ENCODE data around the gene ZNF165.
"Not testable (repeated sequence)": the region's sequence is repeated elsewhere in the genome, so short reads cannot be mapped to it uniquely, and the experiment has no call there.

The ZNF165 gene

DNA sequence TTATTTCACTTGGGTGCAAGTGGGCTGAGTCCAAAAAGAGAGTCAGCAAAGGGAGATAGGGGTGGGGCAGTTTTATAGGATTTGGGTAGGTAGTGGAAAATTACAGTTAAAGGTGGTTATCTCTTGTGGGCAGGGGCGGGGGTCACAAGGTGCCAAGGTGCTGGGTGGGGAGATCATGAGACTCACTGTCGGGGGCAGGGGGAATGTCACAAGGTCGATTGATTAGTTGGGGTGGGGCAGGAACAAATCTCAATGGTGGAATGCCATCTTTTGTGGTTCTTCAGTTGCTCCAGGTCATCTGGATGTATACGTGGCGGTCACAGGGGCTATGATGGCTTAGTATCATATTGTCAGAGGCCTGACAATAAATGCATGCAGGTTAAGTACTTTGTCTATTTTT is 41.9 kb downstream of the ZNF165 start:
- not testable (repeated sequence) for DNase-seq

DNA sequence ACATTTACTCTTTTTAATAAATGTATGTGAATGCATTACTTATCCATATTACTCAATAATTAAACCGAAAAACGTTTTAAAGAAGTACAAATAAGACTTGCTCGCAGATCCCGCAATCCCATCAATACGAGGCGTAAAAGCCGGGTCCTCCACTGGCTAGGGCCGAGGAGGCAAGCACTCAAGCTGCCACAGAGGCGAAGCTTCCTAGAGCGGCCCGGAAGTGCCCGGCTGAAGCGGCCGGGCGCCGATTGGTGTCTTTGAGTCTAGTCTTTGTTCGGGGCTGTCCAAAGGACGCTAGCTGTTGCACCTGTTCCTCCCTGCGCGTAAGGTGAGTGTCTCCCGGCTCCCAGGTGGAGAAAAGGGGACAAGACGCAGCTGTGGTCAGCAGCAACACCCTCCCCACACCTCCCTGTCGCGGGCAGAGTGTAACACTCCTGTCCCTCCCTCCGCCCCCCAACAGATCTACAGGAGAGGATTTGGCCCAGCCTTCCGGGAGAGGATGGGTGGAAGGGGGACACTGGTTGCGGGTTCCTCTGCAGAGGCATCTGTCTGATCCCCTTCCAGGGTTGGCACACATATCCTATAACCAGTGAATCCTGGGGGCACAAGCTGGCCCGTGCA is 44.1 kb downstream of the ZNF165 start, which contains the start of gene ZSCAN16:
TSS of gene ZSCAN16 (plus strand) at position 260 of the 621 bp plus-strand sequence. CDS start 835 bp downstream, outside the sequence.
- peak; percentile 90 for DNase-seq

DNA sequence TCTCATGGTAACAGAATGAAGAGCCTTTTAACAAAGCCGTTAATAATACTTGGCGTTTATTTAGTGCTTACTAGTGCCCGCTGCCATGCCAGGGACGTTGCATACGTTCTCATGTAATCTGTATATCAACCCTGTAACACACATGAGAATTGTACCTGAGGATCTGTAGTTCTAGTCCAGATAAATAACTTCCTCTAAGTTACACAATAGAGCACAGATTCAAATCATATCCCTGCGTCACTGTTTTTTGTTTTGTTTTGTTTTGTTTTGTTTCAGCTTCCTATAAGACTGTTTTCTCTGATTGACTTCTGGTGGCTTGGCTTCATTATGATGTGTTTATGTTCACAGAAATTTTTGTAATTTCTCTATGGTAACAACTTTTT is 44.6 kb downstream of the ZNF165 start:
- no peak for DNase-seq

DNA sequence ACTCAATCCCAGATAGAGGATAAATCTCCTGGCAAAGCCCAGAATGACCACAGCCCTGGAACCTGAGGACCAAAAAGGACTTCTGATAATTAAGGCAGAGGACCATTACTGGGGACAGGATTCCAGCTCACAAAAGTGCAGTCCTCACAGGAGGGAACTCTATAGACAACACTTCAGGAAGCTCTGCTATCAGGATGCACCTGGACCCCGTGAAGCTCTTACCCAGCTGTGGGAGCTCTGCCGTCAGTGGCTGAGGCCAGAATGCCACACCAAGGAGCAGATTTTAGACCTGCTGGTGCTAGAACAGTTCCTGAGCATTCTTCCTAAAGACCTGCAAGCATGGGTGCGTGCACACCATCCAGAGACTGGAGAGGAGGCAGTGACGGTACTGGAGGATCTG is 45.0 kb downstream of the ZNF165 start:
- no peak for DNase-seq

DNA sequence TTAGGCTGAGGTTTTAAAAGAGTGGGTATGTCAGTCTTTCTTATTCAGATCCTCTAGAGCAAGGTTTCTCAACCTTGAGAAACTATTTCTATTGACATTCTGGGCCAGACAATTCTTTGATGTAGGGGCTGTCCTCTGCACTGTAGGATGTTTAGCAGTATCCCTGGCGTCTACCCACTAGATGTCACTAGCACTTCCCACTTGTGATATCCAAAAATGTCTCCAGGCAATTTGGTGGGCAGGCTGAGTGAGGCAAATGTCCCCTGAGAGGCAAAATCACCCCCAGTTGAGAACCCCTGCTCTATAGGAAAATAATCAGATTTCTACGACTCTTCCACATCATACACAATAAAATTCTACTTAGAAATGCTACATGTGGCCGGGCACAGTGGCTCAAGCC is 53.6 kb downstream of the ZNF165 start:
- DNase-seq: peak; percentile 20

DNA sequence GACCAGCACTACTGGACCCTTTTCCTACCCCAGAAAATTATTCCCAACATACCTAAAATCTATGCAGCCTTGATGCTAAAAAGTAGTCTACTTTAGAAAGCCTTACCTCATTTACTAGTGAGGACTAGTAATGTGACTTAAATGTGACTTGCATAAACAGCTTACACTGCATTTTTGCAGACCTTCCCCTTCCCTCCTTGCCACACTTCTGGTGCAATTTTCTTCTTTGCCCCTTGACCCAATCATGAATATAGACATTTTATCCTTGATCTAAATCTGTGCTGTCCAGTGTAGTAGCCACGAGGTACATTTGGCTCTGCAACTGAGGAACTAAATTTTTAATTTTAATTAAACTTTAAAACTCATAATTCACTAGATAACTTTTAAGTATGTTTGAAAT is 54.3 kb downstream of the ZNF165 start:
- no peak for DNase-seq

DNA sequence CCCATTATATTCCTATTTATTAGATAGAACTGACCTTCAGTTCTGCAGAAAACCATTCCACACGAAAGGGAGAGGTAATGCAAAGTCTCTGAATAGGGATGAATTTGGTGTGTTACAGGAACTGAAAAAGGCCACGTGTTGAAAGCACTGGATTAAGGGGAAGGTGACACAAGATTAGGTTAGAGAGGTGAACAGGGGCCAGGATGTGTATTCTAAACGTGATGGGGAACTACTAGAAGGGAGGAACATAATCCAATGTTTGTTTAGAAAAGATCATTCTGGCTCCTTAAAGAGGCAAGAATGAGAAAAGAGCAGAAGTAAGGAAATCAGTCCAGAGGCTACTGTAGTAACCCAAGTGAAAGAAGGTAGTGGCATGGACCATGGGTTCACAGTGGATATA is 55.0 kb downstream of the ZNF165 start:
- no peak for DNase-seq

DNA sequence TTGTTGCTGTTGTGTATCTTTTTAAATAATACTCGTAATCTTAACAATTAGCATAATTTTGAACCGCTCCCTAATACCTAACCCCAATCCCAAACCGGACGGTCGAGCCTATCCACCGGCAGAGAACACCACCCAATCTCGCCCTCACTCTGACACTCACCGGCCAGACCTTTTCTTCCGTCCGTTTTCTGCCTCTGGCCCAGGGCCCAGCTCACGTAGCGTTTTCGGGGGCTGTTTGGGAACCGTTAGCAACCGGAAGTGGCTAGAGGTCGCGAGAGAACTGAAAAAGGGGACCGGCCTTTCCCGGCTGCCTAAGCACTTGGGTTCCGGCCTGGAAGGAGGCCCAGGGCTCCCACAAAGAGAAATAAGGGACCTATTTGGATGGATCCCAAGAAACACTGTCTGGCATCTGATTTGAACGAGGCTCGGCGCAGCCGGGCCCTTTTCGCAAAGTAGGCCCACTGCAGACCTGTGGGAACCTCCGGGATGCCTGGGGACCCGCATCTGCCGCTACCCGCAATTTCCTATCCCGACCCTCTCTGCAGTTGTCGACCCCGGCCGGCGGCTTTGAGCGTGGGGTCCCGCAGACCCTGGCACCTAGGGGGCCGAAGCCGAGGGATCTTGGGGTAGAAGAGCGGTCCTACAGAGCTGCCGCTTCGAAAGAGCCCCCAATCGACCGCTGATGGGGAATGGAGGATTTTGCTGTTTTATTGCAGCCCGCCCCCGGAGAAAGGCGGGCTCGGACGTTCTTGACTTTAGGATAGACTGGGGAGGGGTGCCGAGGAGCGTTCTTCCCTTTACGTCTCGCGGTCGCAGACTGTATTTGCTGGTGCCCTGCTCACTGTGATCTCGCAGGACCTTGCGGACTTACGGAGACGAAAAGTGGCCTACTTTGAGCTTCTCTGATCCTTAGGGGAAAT is 56.5 kb downstream of the ZNF165 start:
- peak; percentile 93 for DNase-seq

DNA sequence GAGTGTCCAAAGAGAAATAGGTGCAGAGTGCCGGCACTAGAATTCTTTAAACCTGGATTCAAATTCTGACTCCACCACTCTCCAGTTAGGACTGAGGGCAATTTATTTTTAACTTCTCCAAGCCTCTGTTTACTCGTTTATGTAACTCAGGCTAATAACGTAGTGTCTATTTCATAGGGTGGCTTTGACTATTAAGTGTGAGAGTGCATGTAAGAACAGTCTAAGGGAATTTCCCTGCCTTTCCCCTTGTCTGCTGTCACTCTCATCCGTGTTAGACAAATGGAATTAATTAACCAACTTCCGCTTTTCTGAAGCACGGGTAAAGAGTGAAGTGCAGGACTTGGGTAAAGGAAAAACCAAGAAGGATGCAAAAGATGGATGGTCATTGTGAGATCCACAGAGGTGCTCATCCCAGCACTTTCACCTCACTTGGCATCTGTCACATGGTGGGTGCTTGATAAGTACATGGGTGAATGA is 57.2 kb downstream of the ZNF165 start:
- DNase-seq: peak; percentile 33
